Cardiac fibroblast (primary cell): Measurements from ENCODE around the gene TRPC4AP.

Experiments used
- DNase-seq, 2 donors: peaks; one replicate each; pipeline versions ENCODE4 v3.0.0 to v3.0.0-alpha.2; 2010; ENCODE audit warnings: low read depth in 2 of 2
- H3K4me3 ChIP-seq, 2 donors: replicated peaks in 1 of 2; 1 replicate in 1 of 2; 2 replicates in 1 of 2; pipeline ENCODE4 v1.5.1; 2011; ENCODE audit warnings: low read depth in 2 of 2, low read length in 2 of 2, mild to moderate bottlenecking in 2 of 2, moderate library complexity in 1 of 2
- TF ChIP-seq, protein P1 (sequence below): IDR thresholded peaks from one replicate; pipeline ENCODE4 v1.5.1; 2011; ENCODE audit warnings: low read depth, mild to moderate bottlenecking, low read length, inconsistent platforms

TRPC4AP gene

DNA sequence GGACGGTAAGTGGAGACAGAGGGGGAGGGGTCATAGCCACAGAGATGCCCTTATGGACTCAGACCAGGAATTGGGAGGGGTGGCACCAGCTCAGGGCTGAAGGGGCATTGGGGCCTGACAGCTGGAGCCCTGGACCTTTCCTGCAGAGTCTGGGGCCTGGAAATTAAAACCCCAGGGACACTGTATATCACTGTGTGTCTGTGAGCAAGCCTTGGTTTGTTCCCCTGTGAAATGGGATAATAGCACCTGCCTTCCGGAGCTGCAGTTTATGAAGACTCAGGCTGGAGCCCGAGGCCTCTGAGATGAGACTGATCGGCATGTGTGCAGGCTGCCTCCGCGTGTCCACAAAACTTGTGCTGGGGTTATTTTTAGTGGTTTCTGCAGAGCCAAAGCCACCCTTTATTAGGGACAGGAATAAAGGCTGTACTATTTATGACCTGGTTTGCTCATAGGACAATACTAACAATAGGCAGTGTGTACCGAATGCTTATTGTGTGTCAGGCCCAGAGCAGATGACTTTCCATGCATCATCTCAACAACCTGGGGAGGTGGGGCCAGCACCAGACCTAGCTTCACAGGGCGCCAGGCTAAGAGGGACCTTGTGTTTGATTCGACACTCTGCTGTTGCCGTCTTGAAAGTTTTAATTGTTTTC, 114.4 kb downstream of the TRPC4AP start:
- TF ChIP-seq, protein P1, sequence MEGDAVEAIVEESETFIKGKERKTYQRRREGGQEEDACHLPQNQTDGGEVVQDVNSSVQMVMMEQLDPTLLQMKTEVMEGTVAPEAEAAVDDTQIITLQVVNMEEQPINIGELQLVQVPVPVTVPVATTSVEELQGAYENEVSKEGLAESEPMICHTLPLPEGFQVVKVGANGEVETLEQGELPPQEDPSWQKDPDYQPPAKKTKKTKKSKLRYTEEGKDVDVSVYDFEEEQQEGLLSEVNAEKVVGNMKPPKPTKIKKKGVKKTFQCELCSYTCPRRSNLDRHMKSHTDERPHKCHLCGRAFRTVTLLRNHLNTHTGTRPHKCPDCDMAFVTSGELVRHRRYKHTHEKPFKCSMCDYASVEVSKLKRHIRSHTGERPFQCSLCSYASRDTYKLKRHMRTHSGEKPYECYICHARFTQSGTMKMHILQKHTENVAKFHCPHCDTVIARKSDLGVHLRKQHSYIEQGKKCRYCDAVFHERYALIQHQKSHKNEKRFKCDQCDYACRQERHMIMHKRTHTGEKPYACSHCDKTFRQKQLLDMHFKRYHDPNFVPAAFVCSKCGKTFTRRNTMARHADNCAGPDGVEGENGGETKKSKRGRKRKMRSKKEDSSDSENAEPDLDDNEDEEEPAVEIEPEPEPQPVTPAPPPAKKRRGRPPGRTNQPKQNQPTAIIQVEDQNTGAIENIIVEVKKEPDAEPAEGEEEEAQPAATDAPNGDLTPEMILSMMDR: no peak
- no peak overlapping the region for H3K4me3 ChIP-seq
- no peak for DNase-seq

DNA sequence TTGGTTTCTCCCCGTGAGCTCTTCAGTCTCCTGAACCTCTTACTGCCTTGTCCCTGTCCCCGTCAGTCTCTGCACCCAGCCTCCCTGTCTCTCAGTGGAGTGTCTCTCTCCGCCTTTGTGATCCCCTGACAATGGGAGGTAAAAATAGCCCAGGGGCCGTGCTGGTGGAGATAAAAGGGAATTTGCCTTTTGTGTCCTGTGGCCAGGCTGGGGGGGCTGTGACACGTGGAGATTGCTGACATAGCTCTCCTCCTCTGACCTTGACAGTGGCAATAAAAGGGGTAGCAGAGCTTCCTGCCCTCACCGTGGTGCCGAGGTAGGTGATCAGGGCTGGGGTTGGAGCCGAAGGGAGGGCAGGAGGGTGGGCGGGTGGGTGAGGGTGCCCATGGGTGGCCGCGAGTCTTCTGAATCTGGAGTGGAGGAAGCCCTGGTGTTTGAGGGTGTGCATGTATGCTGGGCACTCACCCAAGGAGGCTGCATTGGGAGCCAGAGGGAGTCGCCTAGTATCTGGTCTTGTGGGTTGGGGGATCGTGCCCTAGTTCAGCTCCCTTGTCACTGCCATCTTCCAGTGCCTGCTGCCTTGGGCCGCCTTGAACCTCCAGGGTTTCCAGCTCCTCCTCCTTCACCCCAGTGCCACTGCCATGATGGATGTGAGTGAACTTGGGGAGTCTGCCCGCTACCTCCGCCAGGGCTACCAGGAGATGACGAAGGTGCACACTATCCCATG, 115.1 kb downstream of the TRPC4AP start:
- TF ChIP-seq, protein P1: no peak
- H3K4me3 ChIP-seq: no peak overlapping the region
- DNase-seq: no peak

DNA sequence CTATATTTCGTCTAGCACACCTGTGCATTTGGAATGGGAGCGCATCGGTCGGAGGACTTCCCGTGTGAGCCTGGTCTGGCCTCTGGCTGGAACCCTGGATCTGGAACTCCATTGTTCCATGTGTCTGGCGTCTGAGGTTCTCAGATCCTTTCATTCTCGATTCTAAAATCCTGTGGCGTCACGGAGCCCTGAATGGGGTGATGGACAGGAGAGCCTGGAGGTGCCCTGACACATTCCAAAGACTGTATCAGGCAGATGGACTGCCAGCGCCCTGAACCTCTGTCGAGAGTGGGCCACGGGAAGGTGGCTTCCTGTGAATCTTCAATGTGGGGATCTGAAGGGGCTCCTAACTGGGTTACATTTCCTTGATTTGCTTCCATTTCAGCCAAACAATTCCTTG, 116.3 kb downstream of the TRPC4AP start:
- TF ChIP-seq, protein P1: no peak
- H3K4me3 ChIP-seq: no peak overlapping the region
- no peak for DNase-seq

DNA sequence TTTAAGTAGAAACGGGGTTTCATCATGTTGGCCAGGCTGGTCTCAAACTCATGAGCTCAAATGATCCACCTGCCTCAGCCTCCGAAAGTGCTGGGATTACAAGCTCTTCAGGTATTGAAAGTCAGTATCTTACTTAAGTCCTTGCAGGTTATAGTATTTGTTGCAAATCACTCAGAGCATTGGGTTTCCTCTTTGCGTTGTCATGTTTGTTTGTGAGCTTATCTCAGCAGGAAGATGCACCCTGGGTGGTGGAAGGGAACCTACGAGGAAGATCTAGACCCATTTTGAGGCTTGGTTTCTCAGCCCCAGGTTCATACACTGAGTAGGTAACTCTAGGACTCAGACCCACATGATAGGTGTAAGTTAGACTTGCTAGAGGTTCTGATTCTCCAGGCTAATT, 118.4 kb downstream of the TRPC4AP start:
- no peak overlapping the region for H3K4me3 ChIP-seq
- no peak for DNase-seq
- TF ChIP-seq, protein P1: no peak

DNA sequence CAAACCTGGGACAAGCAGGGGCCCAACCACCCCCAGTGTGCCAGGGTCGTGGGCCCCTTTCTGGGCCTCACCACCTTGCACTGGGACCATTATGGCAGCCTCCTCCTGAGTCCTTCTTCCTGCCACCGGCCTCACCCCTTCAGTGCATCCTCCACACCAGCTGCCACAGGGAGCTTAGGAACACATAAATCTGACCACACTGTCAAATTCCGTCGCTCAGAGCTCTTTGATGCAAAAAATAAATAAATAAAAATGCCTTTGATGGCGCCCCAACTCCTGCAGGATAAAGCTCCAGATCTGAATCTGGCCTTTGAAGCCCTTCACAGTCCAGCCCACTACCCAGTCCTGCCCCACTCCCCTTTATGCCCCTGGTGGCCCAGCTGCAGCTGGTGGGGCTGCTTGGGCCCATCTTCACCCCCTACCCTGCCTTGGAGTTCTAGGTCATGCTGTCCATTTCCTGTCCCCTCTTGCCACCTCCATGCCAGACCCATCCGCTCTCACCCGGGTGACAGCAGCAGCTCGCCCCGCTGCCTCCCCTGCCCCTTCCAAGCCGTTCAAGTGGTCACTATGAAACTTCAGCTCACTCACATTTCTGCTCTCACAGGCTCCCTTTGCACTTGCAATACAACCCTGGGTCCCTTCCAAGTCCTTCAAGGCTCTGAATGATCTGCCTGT, 120.9 kb downstream of the TRPC4AP start:
- TF ChIP-seq, protein P1: no peak
- H3K4me3 ChIP-seq: no peak overlapping the region
- DNase-seq: no peak

DNA sequence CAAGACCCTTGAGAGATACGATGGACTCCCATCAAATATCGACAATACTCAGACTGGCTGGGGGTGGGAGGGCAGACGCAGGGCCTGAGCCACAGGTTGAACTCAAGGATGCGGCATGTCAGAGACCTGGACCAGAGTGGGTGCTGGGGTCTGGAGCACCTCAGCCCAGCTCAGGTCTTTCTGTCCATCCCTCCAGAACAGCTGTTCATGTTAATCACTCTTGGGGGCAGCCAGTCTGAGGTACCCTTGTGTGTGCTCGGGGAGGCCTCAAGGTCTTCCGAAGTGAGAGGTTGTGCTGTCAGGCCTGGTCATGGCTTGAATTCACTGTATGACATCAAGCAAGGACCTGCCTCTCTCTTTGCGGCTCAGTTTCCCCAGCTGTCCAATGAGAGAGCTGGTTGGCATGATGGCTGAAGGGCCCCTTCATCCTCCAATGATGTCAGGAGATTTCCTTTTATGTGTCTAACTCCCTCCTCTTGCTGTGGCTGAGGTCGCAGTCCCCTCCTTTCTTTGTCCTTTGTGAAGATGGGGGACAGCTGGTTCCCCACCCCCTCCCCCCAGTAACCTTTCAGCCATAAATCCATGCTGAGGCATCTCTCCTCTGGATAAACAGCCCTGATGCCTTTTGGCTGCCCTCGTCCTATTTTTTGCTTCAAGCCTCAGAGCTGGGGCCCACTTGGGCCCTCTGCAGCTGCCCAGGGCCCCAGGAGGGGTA, 121.6 kb downstream of the TRPC4AP start:
- DNase-seq: no peak

More for the DNA sequence above, 121.6 kb downstream of the TRPC4AP start:
- TF ChIP-seq, protein P1: no peak
- H3K4me3 ChIP-seq: no peak overlapping the region
